ENCODE data around the gene METTL15.
"Not testable (repeated sequence)": the region's sequence is repeated elsewhere in the genome, so short reads cannot be mapped to it uniquely, and the experiment has no call there.

The METTL15 gene

GRCh38 chr11:28176351-28176750 is 68.2 kb downstream of the METTL15 start:
- DNase-seq (ENCODE audit: low read depth) = peak; percentile 53
- TF ChIP-seq CTCF (IDR thresholded peaks at IDR 0.05; ENCODE audit: insufficient read depth, low read depth, low read length, missing control alignments) = no peak
- no peak overlapping the region for H3K4me3 ChIP-seq (ENCODE audit: low read length)

GRCh38 chr11:28195449-28195848 is 87.3 kb downstream of the METTL15 start:
- no peak for DNase-seq (ENCODE audit: low read depth)
- no peak overlapping the region for H3K4me3 ChIP-seq (ENCODE audit: low read length)
- no peak for TF ChIP-seq CTCF (IDR thresholded peaks at IDR 0.05; ENCODE audit: insufficient read depth, low read depth, low read length, missing control alignments)

- TF ChIP-seq CTCF (IDR thresholded peaks at IDR 0.05; ENCODE audit: insufficient read depth, low read depth, low read length, missing control alignments) = no peak
- no peak overlapping the region for H3K4me3 ChIP-seq (ENCODE audit: low read length)
- no peak for DNase-seq (ENCODE audit: low read depth)
Measured at GRCh38 chr11:28209906-28210305, 101.7 kb downstream of the METTL15 start.

GRCh38 chr11:28222063-28222462 is 113.9 kb downstream of the METTL15 start:
- H3K4me3 ChIP-seq (ENCODE audit: low read length); DNase-seq (ENCODE audit: low read depth): not testable (repeated sequence)

- no peak overlapping the region for H3K4me3 ChIP-seq (ENCODE audit: low read length)
- TF ChIP-seq CTCF (IDR thresholded peaks at IDR 0.05; ENCODE audit: insufficient read depth, low read depth, low read length, missing control alignments) = no peak
- no peak for DNase-seq (ENCODE audit: low read depth)
Measured at GRCh38 chr11:28223577-28223976, 115.4 kb downstream of the METTL15 start.

- no peak for DNase-seq (ENCODE audit: low read depth)
- no peak overlapping the region for H3K4me3 ChIP-seq (ENCODE audit: low read length)
- TF ChIP-seq CTCF (IDR thresholded peaks at IDR 0.05; ENCODE audit: insufficient read depth, low read depth, low read length, missing control alignments) = no peak
Measured at GRCh38 chr11:28223994-28224393, 115.8 kb downstream of the METTL15 start.

- no peak overlapping the region for H3K4me3 ChIP-seq (ENCODE audit: low read length)
- no peak for DNase-seq (ENCODE audit: low read depth)
- no peak for TF ChIP-seq CTCF (IDR thresholded peaks at IDR 0.05; ENCODE audit: insufficient read depth, low read depth, low read length, missing control alignments)
Measured at GRCh38 chr11:28227460-28227859, 119.3 kb downstream of the METTL15 start.
